ENCODE data around the gene STOX2.

Gene STOX2

DNA sequence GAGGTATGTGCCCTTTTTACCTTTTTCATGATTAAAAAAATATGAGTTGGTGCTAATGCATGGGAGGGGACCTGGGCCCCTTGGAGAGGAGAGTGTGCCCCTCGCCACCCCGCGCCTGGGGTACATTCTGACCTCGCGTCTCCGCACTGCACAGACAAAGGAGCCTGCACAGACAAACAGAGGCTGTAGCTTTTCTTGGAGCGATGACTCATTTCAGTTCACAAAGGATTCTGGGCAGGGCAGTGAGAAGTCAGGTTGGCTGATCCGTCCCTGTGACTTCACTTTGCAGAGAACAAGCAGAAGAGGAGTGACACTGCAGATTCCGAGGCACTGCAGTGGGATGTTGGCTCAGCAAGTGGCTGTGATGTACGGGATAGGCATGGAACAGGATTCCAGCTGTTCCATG lies 82.9 kb downstream of the STOX2 start:
- DNase-seq = no peak

DNA sequence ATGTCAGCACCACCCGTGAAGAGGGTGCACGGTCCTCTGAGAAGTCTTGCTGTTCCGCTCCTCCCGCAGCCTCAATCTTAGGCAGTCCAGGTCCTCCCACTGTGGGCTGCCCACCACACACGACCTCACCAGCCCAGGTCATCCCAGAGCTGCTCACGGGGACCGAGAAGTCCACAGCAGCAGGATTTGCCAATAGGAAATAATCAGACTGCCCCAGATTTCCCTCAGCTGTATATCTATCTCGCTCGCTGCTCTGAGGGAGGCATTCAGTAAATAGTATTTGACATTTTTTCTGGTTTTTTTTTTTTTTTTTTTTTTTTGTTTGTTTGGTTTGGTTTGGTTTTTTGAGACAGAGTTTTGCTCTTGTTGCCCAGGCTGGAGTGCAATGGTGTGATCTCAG lies 83.8 kb downstream of the STOX2 start:
- no peak for DNase-seq

DNA sequence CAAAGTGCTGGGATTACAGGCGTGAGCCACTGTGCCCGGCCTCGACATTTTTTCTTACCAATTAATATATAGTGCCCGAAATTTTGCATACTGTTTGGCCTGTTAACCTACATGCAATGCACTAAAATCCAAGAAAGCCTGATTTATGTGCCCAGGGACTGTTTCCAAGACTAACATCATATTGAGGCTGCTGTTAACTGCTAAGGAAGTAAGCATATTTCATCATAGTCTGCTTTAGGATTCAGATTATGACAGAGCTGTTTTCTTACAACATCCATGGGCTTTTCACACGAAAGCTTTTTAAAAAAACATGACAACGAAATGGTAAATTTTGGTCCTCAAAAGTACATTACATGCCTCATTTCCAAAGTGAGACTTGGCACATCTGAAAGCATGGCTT lies 84.4 kb downstream of the STOX2 start:
- DNase-seq = no peak

DNA sequence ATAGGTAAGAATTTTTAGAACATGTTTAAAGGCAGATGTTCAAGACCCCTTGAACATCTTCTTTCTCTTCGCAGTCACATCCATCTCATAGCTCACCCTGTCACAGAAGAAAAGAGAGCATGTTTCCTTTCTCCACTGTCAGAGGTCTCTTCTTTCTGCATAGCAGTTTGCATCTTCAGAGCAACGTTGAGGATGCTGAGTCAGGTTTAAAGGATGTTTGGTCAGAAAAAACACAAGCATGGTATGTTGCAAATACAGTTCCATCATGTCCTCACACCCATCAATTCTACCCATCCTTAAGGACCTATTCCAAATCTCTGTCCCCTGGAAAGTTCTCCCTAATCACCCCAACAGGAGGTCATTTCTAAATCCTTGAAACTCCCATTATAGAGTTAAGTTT lies 84.8 kb downstream of the STOX2 start:
- DNase-seq = no peak

DNA sequence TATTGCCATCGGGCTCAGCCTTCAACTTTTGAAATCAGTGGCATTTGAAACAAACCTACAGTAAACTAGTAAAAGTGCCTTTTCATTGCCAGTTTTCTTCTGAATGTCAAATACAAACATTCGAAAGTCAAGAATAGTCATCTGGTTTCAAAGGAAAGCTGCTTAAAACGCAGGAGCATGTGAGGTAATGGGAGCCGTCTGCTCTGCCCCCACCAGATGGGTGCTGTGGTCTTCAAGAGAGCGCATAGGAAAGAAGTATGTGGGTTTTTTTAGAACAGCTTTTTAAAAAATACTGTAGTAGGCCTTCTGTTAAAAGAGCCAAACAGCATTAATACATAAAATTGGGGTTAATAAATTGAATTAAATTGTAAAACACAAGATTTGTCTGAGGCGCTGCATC lies 88.6 kb downstream of the STOX2 start:
- no peak for DNase-seq

DNA sequence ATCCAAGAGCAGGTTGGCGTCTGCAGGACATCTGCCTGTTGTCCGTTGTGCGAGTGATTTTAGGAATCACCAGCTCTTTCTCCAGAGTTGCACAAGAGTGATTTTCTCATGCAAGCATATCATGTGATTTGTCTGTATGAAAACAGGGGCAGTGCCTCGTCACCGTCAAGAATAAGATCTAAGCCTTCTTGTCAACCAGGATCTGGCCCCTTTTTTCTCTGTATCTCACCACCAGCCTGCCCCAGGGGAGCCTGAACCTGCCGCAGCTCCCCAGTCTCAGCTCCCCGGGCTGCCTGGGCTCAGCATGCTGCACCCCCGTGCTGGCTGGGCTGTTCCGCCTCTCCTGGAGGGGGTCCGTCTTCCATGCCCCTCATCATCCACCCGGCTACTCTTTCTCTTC lies 90.5 kb downstream of the STOX2 start:
- no peak for DNase-seq

DNA sequence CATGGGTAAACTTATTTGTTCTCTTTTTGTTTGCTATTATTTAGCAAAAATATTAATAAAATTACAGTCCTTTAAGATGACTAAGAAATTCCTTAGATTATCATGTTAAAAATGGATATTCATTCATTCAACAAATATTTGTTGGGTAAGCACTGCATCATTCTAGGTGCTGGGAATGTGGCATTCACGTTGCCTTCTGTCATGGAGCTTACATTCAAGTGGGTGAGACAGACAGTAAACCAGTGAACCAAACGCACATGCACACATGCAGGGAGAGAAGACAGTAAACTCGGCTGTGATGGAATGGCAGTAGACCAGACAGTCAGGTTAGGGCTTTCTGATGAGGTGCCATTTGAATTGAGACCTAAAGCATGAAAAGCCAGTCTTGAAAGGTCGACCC lies 91.8 kb downstream of the STOX2 start:
- no peak for DNase-seq

DNA sequence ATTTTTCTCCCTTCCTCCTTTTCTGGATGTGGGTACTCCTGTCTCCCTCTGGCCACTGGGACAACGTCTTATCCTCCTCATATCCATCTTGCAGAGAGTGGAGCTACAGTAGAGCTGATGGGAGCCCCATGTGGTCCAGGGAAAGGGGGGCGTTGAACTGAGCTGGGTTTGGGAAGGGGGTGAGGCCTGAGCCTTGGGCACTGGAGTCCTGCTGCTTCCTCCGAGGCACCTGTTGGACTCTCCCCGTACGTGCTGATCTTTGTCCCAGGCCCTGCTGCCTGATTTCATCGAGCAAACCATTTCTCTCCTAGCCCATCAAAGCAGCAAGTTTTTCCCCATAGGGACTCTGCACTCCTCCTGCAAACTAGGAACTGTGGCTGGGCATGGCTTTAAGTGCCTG lies 94.3 kb downstream of the STOX2 start:
- DNase-seq = no peak

DNA sequence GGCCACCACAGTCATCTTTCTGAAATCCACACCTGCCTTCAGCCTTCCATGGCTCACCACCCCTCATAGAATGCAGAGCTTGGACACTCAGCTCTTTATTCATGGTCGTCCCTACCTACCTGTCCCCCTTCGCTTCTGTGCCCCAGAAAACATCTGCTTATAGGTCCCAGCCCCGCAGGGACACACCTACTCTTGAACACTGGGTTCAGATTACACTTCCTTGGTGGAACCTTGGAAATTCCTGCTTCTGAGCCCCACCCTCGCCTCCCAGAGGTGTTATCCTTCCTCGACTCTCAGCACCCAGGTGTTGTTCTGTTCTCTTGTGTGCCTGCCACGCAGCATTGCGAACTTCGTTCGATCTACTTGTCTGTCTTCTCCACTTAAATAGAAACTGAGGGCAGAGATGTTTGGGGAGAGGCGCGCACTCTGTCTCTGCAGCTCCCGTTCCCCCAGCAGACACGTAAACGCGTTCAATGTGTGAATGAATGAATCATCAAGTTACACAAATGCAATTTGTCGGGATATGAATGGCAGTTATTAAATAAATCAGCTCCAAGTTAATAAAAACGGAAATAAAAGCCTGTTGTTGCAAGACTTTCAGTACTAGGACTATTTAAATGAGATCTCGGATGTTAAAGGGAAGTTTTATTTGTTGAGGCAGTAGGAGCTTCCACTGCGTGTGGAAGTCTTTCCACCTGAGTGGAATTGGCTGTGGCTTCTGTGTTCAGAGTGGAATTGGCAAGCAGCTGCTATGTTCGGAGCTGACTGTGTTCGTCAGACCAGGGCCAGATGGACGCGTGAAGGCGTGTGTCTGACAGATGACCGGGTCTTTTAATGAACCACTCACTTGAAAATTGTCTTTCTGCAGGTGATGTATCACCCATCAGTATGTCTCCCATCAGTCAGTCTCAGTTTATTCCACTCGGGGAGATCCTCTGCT lies 95.6 kb downstream of the STOX2 start:
- DNase-seq = no peak

DNA sequence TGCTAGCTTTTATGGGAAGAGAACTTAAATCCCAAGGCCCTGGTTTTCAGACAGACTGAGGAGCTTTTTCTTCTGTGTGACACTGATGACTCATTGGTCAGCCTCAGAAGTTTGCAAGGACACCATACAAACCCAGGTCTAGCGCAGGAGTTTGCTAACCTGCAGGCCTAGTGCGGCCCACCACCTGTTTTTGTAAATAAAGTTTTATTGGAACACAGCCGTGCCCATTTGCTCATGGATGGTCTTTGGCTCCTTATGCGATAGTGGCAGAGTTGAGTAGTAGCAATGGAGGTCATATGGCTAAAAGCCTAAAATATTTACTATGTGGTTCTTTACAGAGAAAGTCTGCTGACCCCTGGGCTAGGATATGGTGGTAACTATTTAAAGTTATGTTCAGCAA lies 98.3 kb downstream of the STOX2 start:
- no peak for DNase-seq

DNA sequence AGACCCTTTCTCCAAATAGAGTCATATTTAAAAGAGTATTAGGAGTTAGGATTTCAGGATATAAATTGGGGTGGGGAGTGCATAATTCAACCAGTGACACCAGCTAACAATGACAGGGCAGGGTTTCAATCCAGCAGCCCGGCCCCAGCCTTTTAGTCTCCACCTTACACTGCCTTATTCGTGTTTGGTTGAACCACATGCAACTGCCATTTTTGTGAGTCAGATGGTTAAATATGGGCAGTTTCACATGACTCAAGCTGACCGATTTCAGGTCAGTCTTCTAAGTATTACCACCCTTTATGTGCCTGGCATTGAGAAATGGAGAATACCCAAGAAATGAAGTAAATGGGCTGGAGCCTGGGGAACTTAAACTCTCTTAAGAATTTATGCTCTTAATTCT lies 102.8 kb downstream of the STOX2 start:
- no peak for DNase-seq

DNA sequence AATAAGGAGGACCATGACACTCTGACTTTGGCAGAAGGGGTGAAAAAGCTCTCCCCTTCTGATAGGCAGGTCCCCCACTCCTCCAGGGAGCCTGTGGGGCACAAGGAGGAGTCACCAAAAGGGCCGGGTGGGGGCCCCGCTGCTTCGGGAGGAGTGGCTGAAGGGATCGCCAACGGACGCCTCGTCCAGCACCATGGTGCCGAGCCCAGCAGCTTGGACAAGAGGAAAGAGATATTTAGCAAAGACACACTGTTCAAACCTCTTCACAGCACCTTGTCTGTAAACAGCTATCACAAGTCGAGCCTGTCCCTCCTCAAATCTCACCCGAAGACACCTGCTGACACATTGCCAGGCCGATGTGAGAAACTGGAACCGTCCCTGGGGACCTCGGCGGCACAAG lies 105.6 kb downstream of the STOX2 start:
- DNase-seq = no peak

DNA sequence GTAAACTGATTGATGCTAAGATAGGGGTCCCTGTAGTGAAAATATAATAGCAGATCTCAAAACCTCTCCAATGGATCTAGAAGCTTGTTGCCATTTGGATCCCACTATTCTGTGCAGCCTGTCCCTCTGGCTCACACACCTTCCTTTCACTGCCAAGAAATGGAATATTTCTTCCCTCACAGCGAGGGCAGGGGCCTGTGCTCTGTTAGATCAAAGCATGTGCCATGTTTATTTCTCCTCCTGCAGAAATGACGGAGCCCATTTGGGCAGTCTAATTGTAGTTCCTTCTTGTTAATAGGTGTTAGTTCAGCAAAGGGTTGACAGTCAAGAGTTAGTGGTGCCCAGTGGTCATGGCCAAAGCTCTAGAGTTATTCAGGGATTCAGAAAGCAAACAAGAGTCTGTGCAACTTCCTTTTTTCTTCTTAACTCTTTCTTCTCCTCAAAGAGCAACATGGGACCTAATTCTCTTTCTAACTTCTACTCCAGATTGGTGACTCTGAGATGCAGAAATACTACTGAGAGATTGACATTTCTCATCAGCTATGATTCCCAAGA lies 106.8 kb downstream of the STOX2 start:
- no peak for DNase-seq

DNA sequence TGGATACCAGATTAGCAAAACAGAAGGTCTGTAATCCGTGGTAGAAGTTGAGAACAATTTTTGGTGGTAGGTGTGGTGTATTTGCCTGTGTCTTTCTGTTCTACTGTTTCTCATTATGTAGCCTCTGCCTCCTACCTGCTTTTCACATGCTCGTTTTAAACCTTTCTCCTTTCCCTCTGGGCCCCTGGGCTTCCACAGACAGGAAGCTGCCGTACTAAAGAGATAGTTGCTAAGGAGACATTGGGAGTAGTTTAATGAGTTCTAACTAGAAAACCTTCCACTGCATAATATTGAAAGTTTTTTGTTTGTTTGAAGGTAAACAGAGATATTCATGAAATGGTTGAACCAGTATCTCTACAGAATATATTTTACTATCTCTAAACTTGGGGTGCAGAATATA lies 107.8 kb downstream of the STOX2 start:
- DNase-seq = no peak

DNA sequence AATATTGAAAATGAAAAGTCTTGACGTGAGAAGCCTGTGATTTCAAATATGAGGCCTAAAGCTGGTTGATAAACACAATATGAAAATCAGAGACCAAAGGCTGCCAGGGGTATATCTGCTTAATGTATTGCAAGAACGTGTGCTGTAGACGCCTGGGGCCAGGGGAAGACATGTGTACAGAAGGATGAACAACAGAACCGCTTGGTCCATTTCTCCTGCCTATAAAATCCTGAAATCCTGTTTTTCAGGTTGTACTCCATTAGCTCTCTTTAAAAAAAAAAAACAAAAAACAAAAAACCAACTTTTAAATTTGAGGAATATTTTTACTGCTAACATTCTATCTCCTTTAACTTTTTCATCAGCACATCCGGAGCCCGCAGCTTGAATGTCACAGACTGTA lies 109.2 kb downstream of the STOX2 start:
- no peak for DNase-seq

DNA sequence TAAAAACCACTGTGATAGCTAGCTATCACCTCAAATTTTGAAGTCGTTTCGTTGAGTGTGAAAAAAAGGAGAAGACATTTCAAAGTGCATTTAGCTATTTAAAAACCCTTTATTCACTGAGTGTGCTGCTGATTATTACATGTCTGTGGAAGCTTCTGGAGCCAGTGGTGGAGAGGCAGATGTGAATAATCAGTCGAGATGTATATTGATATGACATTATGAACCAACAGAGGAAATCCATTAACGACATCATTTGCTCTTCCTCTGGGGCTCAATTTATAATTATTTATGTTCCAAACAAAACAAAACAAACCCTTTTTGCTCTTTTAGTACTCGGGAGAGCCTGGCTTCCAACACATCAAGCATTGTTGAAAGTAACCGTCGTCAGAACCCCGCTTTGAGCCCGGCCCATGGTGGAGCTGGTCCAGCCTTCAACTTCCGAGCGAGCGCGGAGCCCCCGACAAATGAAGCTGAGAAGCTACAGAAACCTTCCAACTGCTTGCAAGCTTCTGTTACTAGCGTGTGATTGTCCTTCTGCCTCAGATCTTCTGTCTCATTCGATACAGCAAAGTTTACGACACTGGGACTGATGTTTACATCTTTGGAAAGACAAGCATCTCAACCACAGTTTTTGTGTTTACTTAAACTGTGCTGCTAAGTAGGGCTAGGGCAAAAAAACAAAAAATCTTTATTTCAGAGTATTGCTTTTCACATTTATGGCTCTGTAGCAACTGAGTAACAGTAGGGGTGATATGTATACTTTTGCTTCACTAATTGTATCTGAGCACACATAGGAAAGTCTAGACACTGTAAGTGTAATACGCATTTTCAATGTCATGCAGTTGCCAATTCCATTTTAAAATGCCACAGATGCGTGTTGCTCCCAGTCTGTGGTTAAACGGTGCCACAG lies 111.9 kb downstream of the STOX2 start:
- DNase-seq = no peak

DNA sequence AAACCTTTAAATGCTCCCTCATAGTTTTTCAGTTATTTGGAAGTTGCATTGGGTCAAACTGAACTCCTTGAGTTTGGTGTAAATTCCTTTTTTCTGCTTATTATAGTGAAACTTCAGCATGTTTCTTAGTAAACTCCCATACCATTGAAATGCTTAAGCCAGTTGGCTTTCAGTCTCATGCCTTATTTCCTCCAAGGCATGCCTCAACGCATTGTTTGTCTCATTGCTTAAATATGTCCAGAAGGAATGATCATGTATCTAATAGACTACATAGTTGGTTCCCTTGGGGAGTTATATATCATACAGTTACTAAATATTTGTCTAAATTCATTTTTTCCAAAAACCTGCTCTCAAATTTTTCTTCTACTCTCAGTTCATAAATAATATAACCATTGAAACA lies 114.0 kb downstream of the STOX2 start:
- no peak for DNase-seq

DNA sequence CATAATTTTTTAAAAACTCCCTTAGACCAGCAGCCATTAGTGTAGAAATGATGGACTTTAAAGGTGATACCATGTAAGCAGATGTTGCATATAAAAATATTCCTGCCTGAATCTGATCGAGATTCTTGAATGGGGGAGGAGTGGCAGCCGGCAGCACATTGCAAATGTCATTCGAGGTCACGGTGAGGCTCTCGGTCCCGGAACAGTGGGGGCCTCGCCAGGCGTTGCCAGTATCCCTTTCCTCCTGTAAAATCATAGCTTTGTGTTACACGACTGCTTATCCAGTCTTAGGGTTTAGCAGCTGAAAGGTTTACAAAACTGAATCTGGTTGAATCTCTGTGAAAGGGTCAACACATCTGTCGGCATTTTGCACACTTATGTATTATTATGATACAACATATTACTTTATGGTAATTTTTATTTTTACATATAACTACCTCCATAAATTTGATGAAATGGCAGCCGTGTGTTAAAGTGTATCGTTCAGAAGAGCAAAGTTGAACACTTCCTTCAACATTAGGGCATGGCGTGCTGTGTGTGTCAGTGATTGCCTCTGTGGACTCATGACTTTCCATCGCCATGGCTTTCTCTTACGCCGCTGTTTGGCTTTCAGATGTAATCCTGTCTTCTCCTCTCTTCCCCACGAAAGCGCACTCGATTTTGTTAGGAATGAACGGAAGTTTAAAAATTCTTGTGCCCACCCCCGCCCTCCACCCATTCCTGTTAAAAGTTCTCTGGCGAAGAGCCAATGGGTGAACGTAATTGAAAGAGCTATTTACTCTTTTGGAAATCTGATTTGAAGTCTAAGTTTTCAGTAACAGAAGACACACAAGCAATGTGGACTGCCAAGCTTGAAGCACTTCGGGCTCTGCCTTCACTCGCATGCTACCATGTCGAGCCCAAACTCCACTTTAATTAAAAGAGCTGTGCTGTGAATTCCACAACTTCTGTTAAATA lies 114.8 kb downstream of the STOX2 start:
- no peak for DNase-seq

DNA sequence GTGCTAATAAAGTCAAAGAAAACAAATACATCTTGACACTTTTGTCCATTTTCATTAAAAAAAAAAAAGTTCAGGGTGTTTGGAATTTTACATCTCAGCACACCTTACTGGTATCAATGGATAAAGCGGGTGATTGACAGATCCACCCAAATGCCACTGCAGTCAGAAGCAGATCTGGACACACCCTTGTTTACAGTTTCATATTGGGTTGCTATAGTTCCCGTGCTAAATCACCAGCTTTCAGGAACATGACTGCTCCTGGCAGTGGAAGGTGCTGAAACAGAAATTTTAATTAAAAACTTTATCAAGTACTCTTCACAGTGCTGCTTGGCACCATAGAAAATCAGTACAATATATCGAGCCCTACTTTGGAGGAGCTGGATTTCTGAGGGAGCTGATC lies 116.3 kb downstream of the STOX2 start:
- no peak for DNase-seq

DNA sequence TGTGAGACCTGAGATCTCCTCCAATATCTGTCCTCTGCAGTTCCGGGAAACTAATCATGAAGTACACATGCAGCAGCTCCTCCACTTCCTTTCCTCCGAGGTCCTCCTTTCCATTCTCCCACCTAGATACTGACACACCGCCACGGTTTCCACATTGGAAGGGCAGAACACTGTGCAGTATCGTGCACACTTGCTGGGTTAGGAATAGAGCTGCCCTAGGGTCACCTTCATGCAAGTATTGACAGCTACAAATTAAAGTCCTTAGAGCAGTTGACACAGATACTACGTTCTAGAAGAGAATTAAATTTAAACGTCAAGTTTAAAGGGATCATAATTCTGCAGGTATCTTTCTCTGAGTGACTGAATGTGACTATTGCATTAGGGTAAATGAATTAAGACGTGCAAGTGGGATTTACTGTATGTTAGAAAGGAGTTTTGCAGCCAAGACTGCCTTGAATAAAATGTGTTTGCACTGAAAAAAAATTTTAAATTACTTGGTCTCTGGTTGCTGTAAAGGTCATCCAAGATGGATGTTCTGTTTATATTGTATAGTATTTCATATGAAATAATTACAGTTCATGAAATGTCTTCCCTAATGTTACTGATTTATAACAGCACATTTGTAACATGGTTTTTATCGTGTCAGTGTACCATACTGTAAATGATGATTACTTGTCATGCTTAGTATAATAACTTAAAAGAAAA lies 117.7 kb downstream of the STOX2 start:
- no peak for DNase-seq

DNA sequence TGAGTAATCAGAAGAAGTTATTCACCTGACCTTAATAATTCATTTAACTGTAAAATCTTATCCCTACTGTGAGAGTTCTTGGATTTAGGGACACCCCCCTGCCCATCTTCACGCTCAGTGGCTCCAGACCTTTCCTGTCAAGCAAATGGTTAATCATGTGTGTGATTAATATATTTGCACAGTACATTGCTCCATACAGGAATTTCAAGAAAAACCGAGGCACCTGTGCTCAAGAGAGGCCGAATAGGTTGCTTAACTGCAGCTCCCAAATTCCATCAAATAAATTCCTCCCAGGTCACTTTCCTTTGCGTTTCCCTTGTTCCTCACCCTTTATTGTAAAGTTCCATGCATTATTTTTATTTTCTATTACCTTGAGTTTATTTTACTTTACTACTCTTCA lies 119.5 kb downstream of the STOX2 start:
- DNase-seq = no peak

All from activated naive CD4-positive, alpha-beta T cell treated with Interleukin-2 at 50 U/mL for 16 hours (primary cell).